GM19025 (cell line): ENCODE data around the gene TTC9.

Experiments
- ATAC-seq: cut with Tn5 transposase; IDR thresholded peaks from one replicate; pipeline ENCODE4 v1.9.1; 2021; ENCODE audit warnings: mild to moderate bottlenecking, low read depth, moderate library complexity; ENCODE audit not compliant: unreplicated experiment

TTC9 gene

DNA sequence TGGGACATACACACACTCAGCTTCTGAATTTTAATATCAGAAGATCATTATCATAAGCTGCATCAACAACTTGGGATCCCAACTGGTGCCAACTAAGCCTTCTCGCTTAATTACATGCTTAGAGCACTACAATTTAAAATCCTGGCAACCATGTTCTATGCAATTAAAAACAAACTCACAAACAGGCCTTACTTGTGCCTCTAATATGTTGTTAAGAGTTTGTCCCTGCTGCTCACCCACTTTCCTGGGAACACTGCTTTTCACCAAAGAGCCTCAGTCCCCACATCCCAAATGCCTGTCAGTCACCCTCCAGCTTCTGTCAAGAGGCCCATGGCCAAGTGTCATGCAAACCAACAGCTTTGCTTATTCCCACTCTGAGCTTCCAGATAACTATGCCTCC, 69.7 kb downstream of the TTC9 start:
- ATAC-seq = no peak

DNA sequence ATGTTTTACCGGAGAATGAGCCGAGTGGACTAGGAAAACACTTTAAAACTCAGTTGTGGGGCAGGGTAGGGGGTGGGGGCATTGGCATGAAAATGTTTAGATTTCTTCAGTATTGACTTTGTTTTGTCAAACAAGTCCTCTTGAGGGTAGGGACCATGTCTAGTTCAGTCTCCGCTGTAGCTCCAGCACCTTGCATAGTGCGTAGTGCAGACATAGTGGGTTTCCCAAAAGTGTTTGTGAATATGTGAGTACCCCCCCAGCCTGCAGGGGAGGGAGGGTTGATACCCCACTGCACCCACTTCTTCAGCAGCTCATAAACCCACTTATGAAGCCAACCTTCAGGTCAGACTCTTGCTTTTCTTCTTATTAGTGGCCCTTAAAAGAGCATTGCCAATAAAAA, 71.4 kb downstream of the TTC9 start:
- no peak for ATAC-seq

DNA sequence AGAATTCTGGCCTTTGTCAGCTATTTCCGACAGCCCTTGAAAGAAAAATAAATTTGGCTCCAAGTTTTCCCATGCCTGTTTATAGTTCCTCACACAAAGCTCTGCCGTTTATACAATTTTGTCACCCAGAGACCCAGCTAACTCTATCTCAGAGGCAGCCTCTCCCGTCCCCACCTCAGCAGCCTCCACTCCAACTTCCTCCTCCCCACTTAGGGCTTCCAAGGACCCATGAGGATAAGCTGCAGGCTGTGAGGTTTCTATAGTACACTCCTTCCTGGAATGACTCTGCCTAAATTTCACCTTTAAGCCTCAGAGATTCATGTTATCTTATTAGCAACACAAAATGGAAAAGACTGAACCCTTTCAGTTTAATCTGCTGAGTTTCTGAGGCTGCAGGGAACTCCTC, 71.8 kb downstream of the TTC9 start:
- no peak for ATAC-seq

DNA sequence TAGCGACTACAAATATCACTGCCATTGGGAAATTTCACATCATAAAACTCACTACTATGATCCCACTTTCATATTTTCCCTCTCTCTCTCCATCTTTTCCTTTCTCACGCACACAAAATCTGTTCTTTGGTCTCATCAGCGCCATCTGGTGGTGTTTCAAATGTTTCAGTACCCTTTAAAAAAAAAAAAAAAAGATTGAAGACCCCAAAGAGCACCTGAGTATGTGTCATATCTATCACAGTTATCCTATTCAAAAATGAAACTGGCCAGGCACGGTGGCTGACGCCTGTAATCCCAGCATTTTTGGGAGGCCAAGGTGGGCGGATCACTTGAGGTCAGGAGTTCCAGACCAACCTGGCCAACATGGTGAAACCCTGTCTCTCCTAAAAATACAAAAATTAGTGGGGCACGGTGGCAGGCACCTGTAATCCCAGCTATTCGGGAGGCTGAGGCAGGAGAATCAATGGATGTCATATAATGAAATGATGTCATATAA, 72.4 kb downstream of the TTC9 start:
- ATAC-seq = no peak

DNA sequence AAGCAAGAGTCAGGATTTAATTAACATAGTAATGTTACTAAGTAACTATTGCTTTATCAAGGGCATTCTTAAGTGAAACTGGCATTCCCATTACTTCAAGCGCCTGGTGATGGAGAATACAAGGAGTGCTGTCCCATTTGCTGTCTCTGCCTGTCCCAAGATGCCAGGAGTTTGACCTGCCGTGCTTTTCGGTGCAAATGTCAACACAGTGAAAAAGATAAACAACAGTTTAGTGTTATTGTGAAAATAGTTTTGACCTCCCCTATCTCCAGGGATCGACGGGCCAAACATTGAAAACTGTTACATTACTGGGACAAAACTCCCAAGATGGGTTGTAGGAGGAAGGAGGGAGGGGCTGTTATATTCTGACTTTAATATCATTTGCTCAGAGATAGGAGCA, 74.8 kb downstream of the TTC9 start:
- no peak for ATAC-seq

DNA sequence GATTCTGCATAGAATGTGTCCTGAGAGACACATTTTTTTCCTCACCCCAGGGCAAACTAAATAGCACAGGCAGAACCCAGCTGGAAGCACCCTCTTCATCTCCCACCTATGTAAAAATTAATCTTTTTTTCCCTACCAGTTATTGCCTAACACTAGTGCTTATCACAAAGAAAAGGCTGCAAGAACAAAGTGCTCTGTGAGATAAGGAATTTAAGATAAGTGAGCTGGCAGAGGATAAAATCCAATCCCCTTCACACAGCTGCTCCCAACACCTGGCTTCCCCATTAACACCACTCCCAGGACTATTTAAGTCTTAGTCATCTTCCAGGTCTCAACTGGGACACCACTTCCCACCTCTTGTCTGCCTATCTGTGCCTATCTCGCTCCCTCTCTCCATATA, 75.2 kb downstream of the TTC9 start:
- ATAC-seq = no peak

DNA sequence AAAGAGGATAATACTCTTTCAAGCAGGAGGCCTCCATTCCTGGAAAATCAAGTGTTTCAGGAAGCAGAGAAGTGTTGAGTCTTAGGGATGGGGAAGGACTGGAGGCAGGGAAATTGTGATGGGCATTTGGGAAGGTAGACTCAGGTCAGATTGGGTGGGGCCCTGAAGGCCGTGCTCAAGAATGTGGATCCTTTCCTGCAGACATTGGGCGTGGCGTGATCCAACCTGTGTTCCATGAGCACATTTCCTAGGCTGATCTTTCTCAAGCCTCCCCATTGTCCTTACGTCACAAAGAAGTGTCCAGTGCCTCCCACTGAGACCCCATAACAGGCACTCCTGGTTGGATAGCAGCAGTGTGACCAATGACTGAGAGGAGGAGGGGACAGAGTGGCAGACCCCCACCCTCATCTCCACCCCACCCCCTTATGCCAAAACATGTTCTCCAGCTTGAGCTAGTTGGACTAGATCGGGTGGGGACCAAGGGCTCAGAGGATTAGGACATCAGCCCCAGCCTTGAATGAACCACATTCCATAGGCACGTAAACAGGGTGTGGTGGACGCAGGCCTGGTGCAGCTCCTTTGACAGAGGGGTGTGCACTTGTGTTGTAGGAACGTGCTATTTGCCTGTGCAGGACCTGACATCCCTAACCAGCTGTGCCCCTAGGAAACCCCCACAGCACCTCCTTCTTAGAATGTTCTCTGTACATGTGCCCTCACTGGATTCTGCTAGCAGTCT, 76.8 kb downstream of the TTC9 start:
- no peak for ATAC-seq

DNA sequence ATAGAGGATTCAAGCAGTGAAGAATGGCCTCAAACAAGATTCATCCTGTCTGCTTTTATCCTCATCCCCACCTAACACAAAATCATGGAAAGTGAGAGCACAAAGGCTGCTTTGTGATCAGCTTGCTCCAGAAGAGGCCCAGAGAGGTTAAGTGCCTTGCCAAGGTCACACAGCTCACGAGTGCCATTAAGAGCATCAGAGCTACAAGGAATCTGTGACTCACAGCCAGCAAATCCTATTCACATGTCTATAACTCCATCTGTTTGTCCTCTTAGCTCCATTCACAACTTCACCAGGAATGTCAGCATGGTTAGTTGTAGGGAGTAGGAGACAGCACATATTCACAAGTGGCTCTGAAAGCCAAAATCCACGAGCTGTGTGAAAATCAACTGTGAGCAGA, 79.8 kb downstream of the TTC9 start:
- ATAC-seq = no peak

DNA sequence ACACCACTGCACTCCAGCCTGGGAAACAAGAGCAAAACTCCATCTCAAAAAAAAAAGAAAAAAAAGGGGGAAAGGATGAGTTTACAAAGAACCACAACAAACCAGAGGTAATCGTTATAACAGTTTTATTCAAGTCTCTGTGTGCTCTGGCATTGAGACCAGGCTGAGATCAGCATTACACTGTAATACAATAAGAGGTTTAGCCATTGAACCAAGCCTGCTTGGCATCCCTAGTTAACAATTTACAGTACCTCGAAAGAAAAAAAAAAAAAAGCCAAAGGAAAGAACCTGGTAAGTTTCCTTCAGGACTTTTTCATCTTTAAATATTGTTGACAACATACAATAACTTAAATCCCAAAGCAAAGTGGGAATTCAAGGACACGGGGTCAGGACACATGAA, 80.7 kb downstream of the TTC9 start:
- ATAC-seq = no peak

DNA sequence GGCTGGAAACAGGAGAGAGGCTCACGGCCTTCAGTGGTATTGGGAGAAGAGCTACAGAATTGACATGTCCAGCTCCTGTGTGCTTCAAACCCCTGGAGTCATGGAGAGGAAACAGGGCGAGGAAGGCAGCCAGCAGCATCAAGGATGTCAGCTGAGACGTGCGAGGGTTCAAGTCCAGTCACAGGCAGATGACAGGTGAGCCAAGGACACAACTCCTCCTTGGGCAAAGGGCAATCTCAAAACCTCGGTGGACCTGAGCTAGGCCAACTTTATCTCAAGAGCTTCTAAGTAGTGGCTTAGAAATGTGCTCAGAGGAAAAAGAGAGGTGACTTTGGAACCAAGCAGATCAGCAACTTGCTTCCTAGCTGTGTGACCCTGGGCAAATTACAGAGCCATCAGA, 81.6 kb downstream of the TTC9 start:
- ATAC-seq = no peak

DNA sequence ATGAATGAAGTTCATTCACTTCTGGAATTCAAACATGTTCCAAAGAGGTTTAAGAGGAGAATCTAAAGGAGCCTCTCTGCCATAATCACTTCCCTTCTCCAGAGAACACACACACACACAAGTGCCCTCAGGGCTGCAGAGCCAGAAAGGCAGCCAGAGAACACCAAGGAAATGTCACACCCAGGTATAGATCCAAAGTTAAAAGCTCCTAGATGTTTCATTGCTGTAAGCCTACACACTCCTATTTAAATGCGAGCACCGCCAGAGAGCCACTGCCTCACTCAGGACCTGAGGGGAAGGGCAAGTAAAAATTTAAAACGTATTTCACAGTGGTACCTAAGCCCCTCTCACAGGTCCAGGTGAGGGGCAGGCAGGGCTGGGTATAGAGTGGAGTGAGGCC, 82.4 kb downstream of the TTC9 start:
- no peak for ATAC-seq

DNA sequence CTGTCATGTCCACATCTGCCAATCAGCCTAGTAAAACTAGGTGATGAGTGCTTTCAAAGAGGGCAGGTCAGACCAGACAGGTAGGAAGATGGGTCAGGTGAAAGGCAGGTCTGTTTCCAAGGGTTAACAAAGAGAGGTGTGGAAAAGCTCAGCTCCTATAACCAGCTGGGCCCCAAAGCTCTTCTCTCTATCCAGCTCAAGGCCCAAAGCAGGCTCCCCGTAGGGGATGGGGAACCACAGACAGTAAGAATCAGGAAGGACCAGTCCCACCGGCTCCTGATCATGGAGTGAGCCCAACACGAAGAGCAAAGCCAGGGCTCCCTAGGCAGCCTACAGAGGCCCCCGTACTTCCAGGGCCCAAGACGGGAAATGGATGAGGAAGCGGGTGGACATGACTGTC, 83.2 kb downstream of the TTC9 start:
- ATAC-seq = no peak
